AG09309 (cell line): Measurements from ENCODE around the gene LRRC61.
A peak's percentile ranks its signal among the peaks of the same experiment; 100 is the strongest.
"Not testable (repeated sequence)": the region's sequence is repeated elsewhere in the genome, so short reads cannot be mapped to it uniquely, and the experiment has no call there.

Experiments
- DNase-seq: peaks from one replicate; pipeline ENCODE4 v3.0.0-alpha.2; 2010; ENCODE audit warnings: low read depth
- H3K4me3 ChIP-seq: 2 replicates; pipeline ENCODE4 v1.5.1; 2011; ENCODE audit warnings: mild to moderate bottlenecking, low read depth, low read length, moderate library complexity; ENCODE audit not compliant: control insufficient read depth
- CTCF ChIP-seq: IDR thresholded peaks from 2 replicates; pipeline ENCODE4 v1.5.1; 2011; ENCODE audit warnings: mild to moderate bottlenecking, low read depth, low read length, inconsistent platforms; ENCODE audit not compliant: insufficient read depth, control insufficient read depth; ENCODE audit errors: missing control alignments

The LRRC61 gene

DNA sequence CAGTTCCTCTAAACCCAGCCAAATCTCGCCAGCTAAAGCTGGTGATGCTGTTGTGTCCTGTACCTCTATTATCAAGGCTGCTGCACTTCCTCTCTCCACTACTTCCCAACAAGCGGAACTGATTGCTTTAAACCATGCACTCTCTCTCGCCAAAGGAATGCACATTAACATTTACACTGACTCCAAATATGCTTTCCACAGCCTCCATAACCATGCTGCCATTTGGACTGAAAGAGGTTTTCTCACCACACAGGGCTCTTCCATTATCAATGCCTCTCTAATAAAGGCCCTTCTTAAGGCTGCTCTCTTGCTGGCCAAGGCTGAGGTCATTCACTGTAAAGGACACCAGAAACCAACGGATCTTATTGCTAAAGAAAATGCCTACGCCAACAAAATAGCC is 11.4 kb upstream of the LRRC61 start:
- DNase-seq = no peak
- TF ChIP-seq CTCF = no peak
- no peak overlapping the region for H3K4me3 ChIP-seq

- not testable (repeated sequence) for DNase-seq
Observed at GRCh38 chr7:150312649-150313366, 10.3 kb upstream of the LRRC61 start.

DNA sequence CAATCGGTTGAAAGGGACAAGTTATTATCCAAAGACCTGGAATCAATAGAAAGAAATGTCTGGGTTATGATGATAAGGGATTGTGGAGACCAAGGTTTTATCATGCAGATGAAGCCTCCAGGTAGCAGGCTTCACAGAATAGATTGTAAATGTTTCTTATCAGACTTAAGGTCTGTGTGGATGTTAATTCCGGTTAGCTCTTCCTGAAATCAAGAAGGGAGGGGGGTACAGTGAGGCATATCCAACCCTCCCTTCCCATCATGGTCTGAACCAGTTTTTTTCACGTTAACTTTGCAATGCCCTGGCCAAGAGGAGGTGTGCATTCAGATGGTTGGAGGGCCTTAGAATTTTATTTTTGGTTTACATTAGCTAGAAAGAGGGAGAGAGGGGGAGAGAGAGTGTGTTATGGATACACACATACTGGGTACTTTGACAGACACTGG is 9.8 kb upstream of the LRRC61 start:
- no peak for DNase-seq
- no peak for TF ChIP-seq CTCF
- H3K4me3 ChIP-seq = no peak overlapping the region

More at GRCh38 chr7:150312649-150313366, 10.3 kb upstream of the LRRC61 start:
- not testable (repeated sequence) for H3K4me3 ChIP-seq

DNA sequence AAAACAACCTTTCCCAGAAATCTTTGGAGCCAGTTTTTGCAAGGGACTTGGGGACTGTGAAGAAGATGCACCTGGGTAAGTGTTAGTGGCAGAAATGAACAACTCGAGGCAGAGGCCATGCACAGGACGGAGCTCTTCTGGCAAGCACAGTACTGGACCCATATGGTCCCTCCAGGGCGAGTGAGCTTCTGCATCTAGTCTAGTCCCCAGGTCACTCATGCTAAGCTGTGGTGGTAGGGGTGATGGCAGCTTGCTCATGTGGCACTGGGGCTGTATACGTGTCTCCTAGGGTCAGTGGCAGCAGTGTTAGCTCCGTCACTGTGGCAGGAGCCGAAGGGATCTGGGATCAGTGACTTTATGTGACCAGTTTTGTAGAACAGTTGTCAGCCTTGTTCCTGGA is 9.3 kb upstream of the LRRC61 start:
- TF ChIP-seq CTCF = no peak
- DNase-seq = no peak
- no peak overlapping the region for H3K4me3 ChIP-seq

DNA sequence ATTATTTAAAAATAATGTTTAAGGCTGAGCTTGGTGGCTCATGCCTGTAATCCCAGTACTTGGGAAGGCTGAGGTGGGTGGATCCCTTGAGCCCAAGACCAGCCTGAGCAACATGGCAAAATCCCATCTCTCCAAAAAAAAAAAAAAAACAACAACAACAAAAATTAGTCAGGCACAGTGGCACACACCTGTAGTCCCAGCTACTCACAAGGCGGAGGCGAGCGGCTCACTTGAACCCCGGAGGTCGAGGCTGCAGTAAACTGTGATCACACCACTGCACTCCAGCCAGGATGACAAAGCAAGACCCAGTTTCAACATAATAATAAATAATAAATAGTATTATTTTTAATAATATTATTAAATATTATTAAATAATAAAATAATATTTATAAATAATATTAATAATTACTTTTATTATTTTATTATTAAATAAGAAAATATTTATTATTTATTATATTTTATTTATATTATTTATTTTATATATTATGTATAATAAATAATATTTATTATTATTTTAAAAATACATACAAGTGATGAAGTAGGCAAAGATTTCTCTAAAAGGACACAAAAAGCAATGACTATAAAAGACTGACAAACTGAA is 8.4 kb upstream of the LRRC61 start:
- TF ChIP-seq CTCF = no peak
- H3K4me3 ChIP-seq = no peak overlapping the region
- no peak for DNase-seq

- not testable (repeated sequence) for DNase-seq, H3K4me3 ChIP-seq
Observed at GRCh38 chr7:150316987-150317386, 6.2 kb upstream of the LRRC61 start.

DNA sequence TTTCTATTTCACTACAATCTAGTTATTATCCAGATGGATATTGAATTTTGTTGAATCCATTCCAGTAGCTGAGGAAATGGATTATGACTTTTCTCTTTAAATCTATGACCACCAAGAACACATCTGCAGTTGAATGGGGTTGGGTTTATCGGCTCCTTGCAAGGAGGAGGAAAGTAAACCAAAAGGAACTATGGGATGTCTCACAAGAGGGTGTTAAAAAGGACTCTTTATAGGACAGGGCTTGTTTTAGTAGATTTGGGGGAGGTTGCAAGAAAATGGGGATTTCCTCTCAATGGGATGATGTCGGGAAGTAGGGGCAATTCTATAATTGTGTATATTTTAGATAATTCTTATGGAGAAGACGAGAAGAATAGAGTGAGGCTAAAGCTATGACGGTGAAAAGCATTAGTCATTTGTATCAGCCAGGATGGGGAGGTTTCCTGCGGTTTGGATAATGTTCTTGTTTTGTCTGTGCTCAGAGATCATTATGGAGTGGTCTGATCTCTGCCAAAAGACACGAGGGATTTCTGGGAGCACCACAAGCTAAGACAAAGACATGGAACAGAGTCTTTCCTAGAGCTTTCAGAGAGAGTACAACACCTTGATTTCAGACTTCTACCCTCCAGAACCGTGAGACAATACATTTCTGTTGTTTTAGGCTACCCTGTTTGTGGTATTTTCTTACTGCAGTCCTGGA is 5.3 kb upstream of the LRRC61 start:
- DNase-seq = peak; percentile 32
- no peak for TF ChIP-seq CTCF
- H3K4me3 ChIP-seq = no peak overlapping the region
